GM12891 (cell line): Measurements from ENCODE around the gene OR2A1.
"Not testable (repeated sequence)": the region's sequence is repeated elsewhere in the genome, so short reads cannot be mapped to it uniquely, and the experiment has no call there.

Experiments
- POLR2A ChIP-seq: IDR thresholded peaks from 2 replicates; pipeline ENCODE4 v1.6.1; 2011; ENCODE audit warnings: low read depth, low read length, control low read depth
- POLR2AphosphoS5 ChIP-seq: IDR thresholded peaks from 2 replicates; pipeline ENCODE4 v1.6.1; 2011; ENCODE audit warnings: low read depth, low read length, control low read depth
- POU2F2 ChIP-seq: IDR thresholded peaks from 2 replicates; pipeline ENCODE4 v1.6.1; 2011; ENCODE audit warnings: low read depth, mild to moderate bottlenecking, control low read depth, low read length, moderate library complexity
- TAF1 ChIP-seq: IDR thresholded peaks from 2 replicates; pipeline ENCODE4 v1.6.1; 2011; ENCODE audit warnings: low read depth, low read length, control low read depth

GRCh38 chr7:144311218-144311617 is 1.0 kb upstream of the OR2A1 start:
- not testable (repeated sequence) for TF ChIP-seq POLR2A, POLR2AphosphoS5, TAF1, POU2F2
